ENCODE data around the gene MYCBP2. TPM values are rescaled to one million over a fixed set of nuclear protein-coding genes. Genes with fewer than 3 reads are reported as not detected.
"Not testable (repeated sequence)": the region's sequence is repeated elsewhere in the genome, so short reads cannot be mapped to it uniquely, and the experiment has no call there.

Gene MYCBP2
- polyA plus RNA-seq, 1 experiment = 22.9 TPM

DNA sequence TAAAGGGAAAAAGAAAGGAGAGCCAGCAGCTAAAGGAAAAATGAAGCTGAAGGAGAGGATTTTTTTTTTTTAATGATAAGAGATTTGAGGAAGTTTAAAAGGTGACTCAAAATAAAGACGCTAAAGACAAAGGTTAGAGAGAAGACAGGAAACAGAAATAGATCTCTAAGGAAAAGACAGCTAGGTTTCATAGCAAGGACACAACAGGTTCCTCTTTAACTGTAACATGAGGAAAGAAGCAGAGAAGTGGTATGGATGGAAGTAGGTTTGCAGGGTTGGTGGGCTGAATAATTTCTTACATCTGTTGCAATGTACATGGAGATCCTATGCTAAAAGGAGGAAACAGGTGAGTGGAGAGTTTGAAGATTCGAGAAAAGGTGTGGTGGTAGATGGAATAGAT, 107.5 kb downstream of the MYCBP2 start:
- no peaks in the 10 kb centered on the region for H3K27me3 ChIP-seq (ENCODE audit: control insufficient read depth, insufficient read depth, low read length)
- TF ChIP-seq CTCF (IDR thresholded peaks at IDR 0.05; ENCODE audit: insufficient read depth, low read depth, low read length) = no peak
- DNase-seq (ENCODE audit: low read depth) = no peak
- CTCF ChIA-PET = interaction anchor here (0.5 to 1.1 kb wide), 2 partner anchors 10 to 919 kb away, joined by 3 read pairs; no protein-coding TSS in a partner anchor
- no peak overlapping the region for H3K4me3 ChIP-seq (ENCODE audit: low read depth, low read length)
- POLR2A ChIA-PET = no interaction called here
- peaks cover 4% of the 10 kb centered on the region; the same call in 1 of the 2 replicates for H3K36me3 ChIP-seq (ENCODE audit: control insufficient read depth, insufficient read depth, low read length)

- Histone ChIP-seq H3K27me3 (ENCODE audit: control insufficient read depth, insufficient read depth, low read length) (no peaks in the 10 kb centered on the region), H3K4me3 (ENCODE audit: low read depth, low read length) (no peak overlapping the region), H3K36me3 (ENCODE audit: control insufficient read depth, insufficient read depth, low read length) (peaks cover 5% of the 10 kb centered on the region; the same call in 1 of the 2 replicates)
- no peak for TF ChIP-seq CTCF (IDR thresholded peaks at IDR 0.05; ENCODE audit: insufficient read depth, low read depth, low read length)
- POLR2A ChIA-PET = no interaction called here
- no peak for DNase-seq (ENCODE audit: low read depth)
- CTCF ChIA-PET = no interaction called here
These were observed 108.6 kb downstream of the MYCBP2 start for GRCh38 chr13:77218274-77218673.

- TF ChIP-seq CTCF (IDR thresholded peaks at IDR 0.05; ENCODE audit: insufficient read depth, low read depth, low read length) = no peak
- ChIA-PET POLR2A (no interaction called here), CTCF (no interaction called here)
- DNase-seq (ENCODE audit: low read depth) = no peak
- H3K36me3 ChIP-seq (ENCODE audit: control insufficient read depth, insufficient read depth, low read length) = 0 out of 2 replicates have a peak, but pooled peaks cover 3% of the 10 kb centered on the region
- no peak overlapping the region for H3K4me3 ChIP-seq (ENCODE audit: low read depth, low read length)
- H3K27me3 ChIP-seq (ENCODE audit: control insufficient read depth, insufficient read depth, low read length) = no peaks in the 10 kb centered on the region
These were observed 111.4 kb downstream of the MYCBP2 start for GRCh38 chr13:77215543-77215942.

DNA sequence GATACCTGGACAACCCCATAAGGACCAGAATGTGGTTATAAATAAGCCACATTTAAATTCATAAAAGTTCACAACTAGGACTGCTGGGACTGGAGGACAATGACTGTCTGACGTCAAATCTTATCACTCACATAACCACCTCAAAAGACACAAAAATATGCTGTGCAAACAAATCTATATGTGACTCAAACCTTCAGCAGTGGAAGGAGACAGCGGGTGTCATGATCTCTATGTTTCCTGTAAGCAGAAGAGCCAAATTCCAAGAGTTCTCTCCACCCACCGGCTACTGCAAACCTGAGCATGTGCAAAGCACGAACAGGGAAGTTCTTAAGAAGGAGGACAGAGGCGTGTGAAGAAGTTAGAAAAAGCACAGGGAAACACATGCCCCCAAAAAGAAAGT, 113.2 kb downstream of the MYCBP2 start:
- Histone ChIP-seq H3K4me3 (ENCODE audit: low read depth, low read length) (no peak overlapping the region), H3K36me3 (ENCODE audit: control insufficient read depth, insufficient read depth, low read length) (0 out of 2 replicates have a peak, but pooled peaks cover 3% of the 10 kb centered on the region), H3K27me3 (ENCODE audit: control insufficient read depth, insufficient read depth, low read length) (no peaks in the 10 kb centered on the region)
- no peak for TF ChIP-seq CTCF (IDR thresholded peaks at IDR 0.05; ENCODE audit: insufficient read depth, low read depth, low read length)
- ChIA-PET CTCF (interaction anchor here (1.9 kb wide), 1 partner anchor 11 kb away, joined by 6 read pairs; no protein-coding TSS in a partner anchor), POLR2A (no interaction called here)
- no peak for DNase-seq (ENCODE audit: low read depth)

- CTCF ChIA-PET = no interaction called here
- POLR2A ChIA-PET = no interaction called here
- H3K4me3 ChIP-seq (ENCODE audit: low read depth, low read length) = no peak overlapping the region
- DNase-seq (ENCODE audit: low read depth) = peak; percentile 85
- no peaks in the 10 kb centered on the region for H3K36me3 ChIP-seq (ENCODE audit: control insufficient read depth, insufficient read depth, low read length)
- TF ChIP-seq CTCF (IDR thresholded peaks at IDR 0.05; ENCODE audit: insufficient read depth, low read depth, low read length) = no peak
- no peaks in the 10 kb centered on the region for H3K27me3 ChIP-seq (ENCODE audit: control insufficient read depth, insufficient read depth, low read length)
These were observed 119.0 kb downstream of the MYCBP2 start for GRCh38 chr13:77207943-77208342.

- CTCF ChIA-PET; POLR2A ChIA-PET; DNase-seq (ENCODE audit: low read depth); H3K4me3 ChIP-seq (ENCODE audit: low read depth, low read length); H3K36me3 ChIP-seq (ENCODE audit: control insufficient read depth, insufficient read depth, low read length); H3K27me3 ChIP-seq (ENCODE audit: control insufficient read depth, insufficient read depth, low read length): not testable (repeated sequence)
These were observed 127.9 kb downstream of the MYCBP2 start for GRCh38 chr13:77198995-77199394.

All from BJ (cell line).